KMS-11 (cell line): ENCODE results near the gene POLA1.

ENCODE experiments used
- H2AFZ ChIP-seq: fragments of 200-600 bp; sonication (generic); 2 replicates; pipeline ENCODE4 v1.6.1; 2016; ENCODE audit warnings: antibody characterized with exemption, mixed run types, low read depth
- H3K27ac ChIP-seq: fragments of 200-600 bp; sonication (generic); 2 replicates; pipeline ENCODE4 v1.6.1; 2016; ENCODE audit warnings: mild to moderate bottlenecking, mixed run types
- H3K27me3 ChIP-seq: fragments of 200-600 bp; sonication (generic); 2 replicates; pipeline ENCODE4 v1.6.1; 2017; ENCODE audit warnings: mild to moderate bottlenecking, low read depth, mixed run types, moderate library complexity; ENCODE audit not compliant: insufficient read depth
- H3K36me3 ChIP-seq: fragments of 200-600 bp; sonication (generic); 2 replicates; pipeline ENCODE4 v1.6.1; 2017; ENCODE audit warnings: mild to moderate bottlenecking, mixed run types; ENCODE audit not compliant: insufficient read depth
- H3K4me1 ChIP-seq: fragments of 200-600 bp; sonication (generic); 2 replicates; pipeline ENCODE4 v1.6.1; 2016; ENCODE audit warnings: mild to moderate bottlenecking, low read depth, mixed run types; ENCODE audit not compliant: poor library complexity, severe bottlenecking
- H3K4me2 ChIP-seq: fragments of 200-600 bp; sonication (generic); 2 replicates; pipeline ENCODE4 v1.7.0; 2016; ENCODE audit warnings: mild to moderate bottlenecking, mixed run types
- H3K4me3 ChIP-seq: fragments of 200-600 bp; sonication (generic); IDR thresholded peaks from 2 replicates; pipeline ENCODE4 v1.6.1; 2017; ENCODE audit warnings: low read depth, low read length, mixed read lengths; ENCODE audit not compliant: insufficient read depth
- H3K79me2 ChIP-seq: fragments of 200-600 bp; sonication (generic); 2 replicates; pipeline ENCODE4 v1.6.1; 2016; ENCODE audit warnings: low read depth, mixed run types; ENCODE audit not compliant: insufficient read depth
- H3K9ac ChIP-seq: fragments of 200-600 bp; sonication (generic); 2 replicates; pipeline ENCODE4 v1.6.1; 2016; ENCODE audit warnings: mild to moderate bottlenecking, mixed run types
- H4K20me1 ChIP-seq: fragments of 200-600 bp; sonication (generic); 2 replicates; pipeline ENCODE4 v1.6.1; 2016; ENCODE audit warnings: mild to moderate bottlenecking, mixed run types; ENCODE audit not compliant: insufficient read depth
- CTCF ChIP-seq: fragments of 200-600 bp; sonication (generic); conservative IDR thresholded peaks from 2 replicates; pipeline ENCODE4 v1.6.1; 2017; ENCODE audit warnings: low read depth, mild to moderate bottlenecking, antibody characterized with exemption, low read length, moderate library complexity, mixed read lengths

The POLA1 gene

GRCh38 chrX:25014366-25014838, 320.7 kb downstream of the POLA1 start:
- H3K79me2 ChIP-seq = no peaks in the 10 kb centered on the region
- no peaks in the 10 kb centered on the region for H3K36me3 ChIP-seq
- H4K20me1 ChIP-seq = no peaks in the 10 kb centered on the region
- no peak overlapping the region for H2AFZ ChIP-seq
- H3K4me2 ChIP-seq = 0 out of 2 replicates have a peak overlapping the region, but pooled peaks have one; percentile 29
- no peak for TF ChIP-seq CTCF
- H3K4me3 ChIP-seq = no peak overlapping the region
- no peaks in the 10 kb centered on the region for H3K4me1 ChIP-seq
- H3K9ac ChIP-seq = no peak overlapping the region
- no peak overlapping the region for H3K27ac ChIP-seq
- no peaks in the 10 kb centered on the region for H3K27me3 ChIP-seq

GRCh38 chrX:25015486-25016360, 322.0 kb downstream of the POLA1 start, which contains the start of gene ARX:
Gene ARX (minus strand): TSS chrX:25015965. CDS start chrX:25015737, 228 bp downstream.
- H3K4me3 ChIP-seq = no peak within 1 kb of the TSS
- H4K20me1 ChIP-seq = no peaks in the 10 kb centered on the region
- H3K27ac ChIP-seq = no peak within 1 kb of the TSS
- H3K4me2 ChIP-seq = no peak within 1 kb of the TSS
- H3K79me2 ChIP-seq = no peaks in the 10 kb centered on the region
- H2AFZ ChIP-seq = no peak within 1 kb of the TSS
- H3K4me1 ChIP-seq = no peaks in the 10 kb centered on the region
- no peak within 1 kb of the TSS for H3K9ac ChIP-seq
- TF ChIP-seq CTCF = no peak
- no peaks in the 10 kb centered on the region for H3K27me3 ChIP-seq
- H3K36me3 ChIP-seq = no peaks in the 10 kb centered on the region

DNA sequence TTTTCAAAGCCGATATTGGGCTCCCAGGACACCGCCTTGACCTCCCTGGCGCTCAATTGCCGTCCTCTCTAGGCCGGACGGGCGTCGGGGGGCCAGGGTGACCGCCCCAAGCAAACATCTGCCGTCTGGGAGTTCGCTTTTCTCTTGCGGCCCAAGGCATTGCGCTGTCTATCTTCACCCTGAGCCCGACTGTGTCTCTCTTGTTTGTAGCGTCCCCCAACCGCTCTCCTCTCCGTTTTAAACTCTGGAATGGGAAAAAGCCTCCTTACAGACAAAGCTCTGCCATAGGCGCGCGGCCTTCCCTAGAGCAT, 322.6 kb downstream of the POLA1 start:
- H3K27ac ChIP-seq = no peak overlapping the region
- TF ChIP-seq CTCF = no peak
- no peak overlapping the region for H2AFZ ChIP-seq
- no peak overlapping the region for H3K4me2 ChIP-seq
- H3K4me3 ChIP-seq = no peak overlapping the region
- no peak overlapping the region for H3K9ac ChIP-seq
- H4K20me1 ChIP-seq = no peaks in the 10 kb centered on the region
- no peaks in the 10 kb centered on the region for H3K4me1 ChIP-seq
- H3K36me3 ChIP-seq = no peaks in the 10 kb centered on the region
- no peaks in the 10 kb centered on the region for H3K79me2 ChIP-seq
- H3K27me3 ChIP-seq = no peaks in the 10 kb centered on the region

DNA sequence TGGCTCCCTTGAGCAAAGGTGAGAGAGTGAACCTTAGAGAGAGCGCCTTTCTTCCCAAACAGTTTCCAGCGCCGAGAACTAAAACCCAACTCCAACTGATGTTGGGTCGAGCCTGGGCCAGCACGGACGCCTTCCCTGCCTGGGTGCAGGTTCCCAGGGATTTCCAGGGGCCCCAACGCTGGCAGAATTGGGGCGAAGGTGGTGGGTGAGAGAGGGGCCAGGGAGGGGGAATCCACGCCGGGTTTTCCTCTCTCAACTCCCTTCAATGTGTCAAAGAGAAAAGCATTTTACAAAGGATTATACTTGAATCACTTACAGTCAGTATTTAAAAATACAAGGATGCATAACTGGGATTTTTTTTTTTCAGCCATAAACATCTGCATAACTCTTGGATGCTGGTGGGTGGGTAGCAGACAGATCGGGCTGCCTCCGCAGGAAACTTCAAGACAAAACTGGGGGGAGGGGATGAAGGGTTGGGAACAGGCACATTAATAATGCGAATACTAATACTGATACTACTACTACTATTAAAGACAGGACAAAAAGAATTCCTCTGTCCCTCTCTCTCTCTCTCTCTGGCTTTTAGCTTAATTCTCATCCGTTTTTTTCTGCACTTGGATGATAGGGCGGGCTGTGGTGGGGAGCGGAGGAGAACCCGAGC, 323.4 kb downstream of the POLA1 start:
- Histone ChIP-seq H3K4me1 (no peaks in the 10 kb centered on the region), H3K27me3 (no peaks in the 10 kb centered on the region)

More for the DNA sequence above, 323.4 kb downstream of the POLA1 start:
- H4K20me1 ChIP-seq = no peaks in the 10 kb centered on the region
- H3K27ac ChIP-seq = no peak overlapping the region
- no peaks in the 10 kb centered on the region for H3K79me2 ChIP-seq
- no peak overlapping the region for H2AFZ ChIP-seq
- H3K4me3 ChIP-seq = no peak overlapping the region
- H3K9ac ChIP-seq = no peak overlapping the region
- H3K4me2 ChIP-seq = no peak overlapping the region
- no peaks in the 10 kb centered on the region for H3K36me3 ChIP-seq
- no peak for TF ChIP-seq CTCF
